Naive thymus-derived CD4-positive, alpha-beta T cell (primary cell): ENCODE measurements around the gene AGXT2. TPM values are rescaled to one million over a fixed set of nuclear protein-coding genes. Genes with fewer than 3 reads are reported as not detected.

ENCODE experiments used
- ATAC-seq: fragments of 150-1000 bp; cut with Tn5 transposase; 2 replicates; pipeline ENCODE4 v1.10.0; 2021; ENCODE audit warnings: mild to moderate bottlenecking, moderate library complexity
- CTCF ChIA-PET: fragments of 350-600 bp; sonication (Branson Sonifier 250); formaldehyde crosslinking; loops from one replicate; lab custom pipeline; 2021; ENCODE audit warnings: antibody characterized with exemption; lab: Charles Lee
- POLR2A ChIA-PET: fragments of 350-600 bp; sonication (Branson Sonifier 250); formaldehyde crosslinking; loops from one replicate; lab custom pipeline; 2021; ENCODE audit warnings: antibody characterized with exemption, inconsistent platforms; lab: Charles Lee
- DNase-seq, 9 donors: peaks; one replicate each; pipeline versions ENCODE4 v3.0.0 to v3.0.0-alpha.2; 2020 to 2022; ENCODE audit warnings: mixed read lengths in 1 of 9
- H3K27ac ChIP-seq: one replicate; pipeline ENCODE4 v1.7.0; 2013; ENCODE audit warnings: mild to moderate bottlenecking, low read depth, low read length, moderate library complexity
- H3K27me3 ChIP-seq, 2 donors: one replicate each; pipeline ENCODE4 v1.7.0; 2013; ENCODE audit warnings: low read length in 2 of 2, mild to moderate bottlenecking in 2 of 2, moderate library complexity in 2 of 2; ENCODE audit not compliant: control insufficient read depth in 2 of 2, insufficient read depth in 2 of 2
- H3K36me3 ChIP-seq, 3 experiments: 1 replicate in 2 of 3; 2 replicates in 1 of 3; pipeline ENCODE4 v1.7.0; 2013; ENCODE audit warnings: low read length in 3 of 3, mild to moderate bottlenecking in 3 of 3, moderate library complexity in 1 of 3; ENCODE audit not compliant: insufficient read depth in 3 of 3, control insufficient read depth in 2 of 3
- H3K4me1 ChIP-seq, 2 donors: one replicate each; pipeline ENCODE4 v1.7.0; 2013; ENCODE audit warnings: low read length in 2 of 2, mild to moderate bottlenecking in 2 of 2, moderate library complexity in 1 of 2; ENCODE audit not compliant: control insufficient read depth in 2 of 2, insufficient read depth in 2 of 2
- H3K4me3 ChIP-seq: 2 replicates; pipeline ENCODE4 v1.7.0; 2013; ENCODE audit warnings: mild to moderate bottlenecking, low read length
- H3K9me3 ChIP-seq, 3 experiments: 1 replicate in 2 of 3; 2 replicates in 1 of 3; pipeline ENCODE4 v1.7.0; 2013; ENCODE audit warnings: low read length in 3 of 3; ENCODE audit not compliant: control insufficient read depth in 2 of 3
- H3K27ac Mint-ChIP-seq, 9 donors: one replicate each; pipeline ENCODE4 v1.8.0; 2020 to 2022; ENCODE audit warnings: mixed read lengths in 9 of 9, mild to moderate bottlenecking in 8 of 9, moderate library complexity in 5 of 9, inconsistent platforms in 2 of 9
- H3K27me3 Mint-ChIP-seq, 5 donors: one replicate each; pipeline ENCODE4 v1.8.0; 2021 to 2022; ENCODE audit warnings: mixed read lengths in 5 of 5, mild to moderate bottlenecking in 1 of 5
- H3K36me3 Mint-ChIP-seq, 5 donors: one replicate each; pipeline ENCODE4 v1.8.0; 2020 to 2022; ENCODE audit warnings: mixed read lengths in 5 of 5, mild to moderate bottlenecking in 3 of 5, inconsistent platforms in 1 of 5
- H3K4me1 Mint-ChIP-seq, 7 donors: one replicate each; pipeline ENCODE4 v1.8.0; 2020 to 2022; ENCODE audit warnings: mixed read lengths in 7 of 7, mild to moderate bottlenecking in 3 of 7, inconsistent platforms in 1 of 7
- H3K4me3 Mint-ChIP-seq, 10 donors: one replicate each; pipeline ENCODE4 v1.8.0; 2020 to 2022; ENCODE audit warnings: mild to moderate bottlenecking in 10 of 10, mixed read lengths in 10 of 10, moderate library complexity in 6 of 10, inconsistent platforms in 2 of 10
- H3K9me3 Mint-ChIP-seq, 11 donors: one replicate each; pipeline ENCODE4 v1.8.0; 2020 to 2022; ENCODE audit warnings: mixed read lengths in 11 of 11, mild to moderate bottlenecking in 4 of 11, inconsistent platforms in 1 of 11, moderate library complexity in 1 of 11
- intact Hi-C, 2 donors: fragments of 100-400 bp; cut with micrococcal nuclease; formaldehyde crosslinking; loops; one replicate each; pipeline ENCODE4 v1.15.1; 2023
- polyA plus RNA-seq, 2 donors: library from polyadenylated mRNA; unstranded; fragments of 300-500 nt; fragmentation: Illumina TruSeq; gene quantifications; one replicate each; pipeline ENCODE4 v1.2.3, GENCODE V29; 2021
- total RNA-seq, 6 experiments: library from RNA in 5 of 6; stranded (reverse) in 5 of 6; gene quantifications; 1 replicate in 5 of 6; 2 replicates in 1 of 6; pipeline ENCODE4 v1.2.3 and lab custom pipeline; 2021 to 2026

Gene AGXT2
- total and polyA plus RNA-seq, 7 experiments from 2014 or later: not detected

GRCh38 chr5:35073160-35073559, 25.4 kb upstream of the AGXT2 start:
- ChIA-PET CTCF (no interaction called here), POLR2A (no interaction called here)
- H3K4me1 Mint-ChIP-seq: no peaks in the 10 kb centered on the region
- H3K4me3 Mint-ChIP-seq: no peak overlapping the region
- ATAC-seq (no peak), DNase-seq (no peak)
- H3K27me3 Mint-ChIP-seq: peaks cover 3 to 35% (median 27%) of the 10 kb centered on the region in 5 donors
- Histone ChIP-seq H3K27me3 (no peaks in the 10 kb centered on the region), H3K27ac (no peak overlapping the region), H3K36me3 (no peaks in the 10 kb centered on the region), H3K4me1 (no peaks in the 10 kb centered on the region), H3K4me3 (no peak overlapping the region), H3K9me3 (no peaks in the 10 kb centered on the region)
- intact Hi-C loops: no loop called here
- H3K27ac Mint-ChIP-seq: no peak overlapping the region
- peaks cover 0 to 8% (median 0%) of the 10 kb centered on the region in 5 donors for H3K36me3 Mint-ChIP-seq
- H3K9me3 Mint-ChIP-seq: peaks cover 0 to 15% (median 3%) of the 10 kb centered on the region in 11 donors

GRCh38 chr5:35069188-35069587, 21.4 kb upstream of the AGXT2 start:
- Mint-ChIP-seq H3K4me3 (no peak overlapping the region), H3K9me3 (peaks cover 0 to 7% (median 0%) of the 10 kb centered on the region in 11 donors), H3K27ac (no peak overlapping the region), H3K36me3 (peaks cover 0 to 3% (median 0%) of the 10 kb centered on the region in 5 donors), H3K4me1 (no peaks in the 10 kb centered on the region), H3K27me3 (peaks cover 5 to 47% (median 34%) of the 10 kb centered on the region in 5 donors)
- ATAC-seq (no peak), DNase-seq (no peak)
- H3K9me3 ChIP-seq: no peaks in the 10 kb centered on the region
- H3K4me1 ChIP-seq: no peaks in the 10 kb centered on the region
- no peak overlapping the region for H3K27ac ChIP-seq
- H3K36me3 ChIP-seq: no peaks in the 10 kb centered on the region
- intact Hi-C loops: no loop called here
- no peaks in the 10 kb centered on the region for H3K27me3 ChIP-seq
- POLR2A ChIA-PET: no interaction called here
- CTCF ChIA-PET: no interaction called here
- H3K4me3 ChIP-seq: no peak overlapping the region

- Histone ChIP-seq H3K36me3 (no peaks in the 10 kb centered on the region), H3K27ac (no peak overlapping the region), H3K4me3 (no peak overlapping the region), H3K27me3 (no peaks in the 10 kb centered on the region), H3K9me3 (no peaks in the 10 kb centered on the region), H3K4me1 (no peaks in the 10 kb centered on the region)
- intact Hi-C loops: no loop called here
- Mint-ChIP-seq H3K36me3 (no peaks in the 10 kb centered on the region), H3K9me3 (no peaks in the 10 kb centered on the region), H3K4me3 (no peak overlapping the region), H3K27ac (no peak overlapping the region), H3K27me3 (peaks cover 7 to 40% (median 26%) of the 10 kb centered on the region in 5 donors), H3K4me1 (no peaks in the 10 kb centered on the region)
- ATAC-seq (no peak), DNase-seq (no peak)
- POLR2A ChIA-PET: no interaction called here
- CTCF ChIA-PET: no interaction called here
Measured at GRCh38 chr5:35067985-35068384, 20.2 kb upstream of the AGXT2 start.

- peaks cover 5 to 40% (median 23%) of the 10 kb centered on the region in 5 donors for H3K27me3 Mint-ChIP-seq
- Histone ChIP-seq H3K36me3 (no peaks in the 10 kb centered on the region), H3K4me1 (no peaks in the 10 kb centered on the region), H3K27me3 (no peaks in the 10 kb centered on the region), H3K9me3 (no peaks in the 10 kb centered on the region), H3K27ac (no peak overlapping the region), H3K4me3 (no peak overlapping the region)
- H3K4me1 Mint-ChIP-seq: no peaks in the 10 kb centered on the region
- ChIA-PET CTCF (no interaction called here), POLR2A (no interaction called here)
- no peaks in the 10 kb centered on the region for H3K9me3 Mint-ChIP-seq
- H3K36me3 Mint-ChIP-seq: no peaks in the 10 kb centered on the region
- H3K27ac Mint-ChIP-seq: no peak overlapping the region
- DNase-seq (no peak), ATAC-seq (no peak)
- intact Hi-C loops: no loop called here
- no peak overlapping the region for H3K4me3 Mint-ChIP-seq
Measured at GRCh38 chr5:35066260-35066795, 18.6 kb upstream of the AGXT2 start.

- intact Hi-C loops: no loop called here
- no peaks in the 10 kb centered on the region for H3K36me3 Mint-ChIP-seq
- Histone ChIP-seq H3K4me1 (no peaks in the 10 kb centered on the region), H3K27ac (no peak overlapping the region), H3K4me3 (no peak overlapping the region), H3K27me3 (no peaks in the 10 kb centered on the region), H3K9me3 (no peaks in the 10 kb centered on the region), H3K36me3 (no peaks in the 10 kb centered on the region)
- ChIA-PET POLR2A (no interaction called here), CTCF (no interaction called here)
- no peak overlapping the region for H3K4me3 Mint-ChIP-seq
- ATAC-seq (no peak), DNase-seq (no peak)
- peaks cover 0 to 38% (median 23%) of the 10 kb centered on the region in 5 donors for H3K27me3 Mint-ChIP-seq
- no peak overlapping the region for H3K27ac Mint-ChIP-seq
- H3K4me1 Mint-ChIP-seq: no peaks in the 10 kb centered on the region
- H3K9me3 Mint-ChIP-seq: no peaks in the 10 kb centered on the region
Measured at GRCh38 chr5:35063414-35063813, 15.7 kb upstream of the AGXT2 start.

GRCh38 chr5:35061211-35061770, 13.5 kb upstream of the AGXT2 start:
- Histone ChIP-seq H3K4me1 (no peaks in the 10 kb centered on the region), H3K9me3 (no peaks in the 10 kb centered on the region), H3K27me3 (no peaks in the 10 kb centered on the region), H3K36me3 (no peaks in the 10 kb centered on the region), H3K27ac (no peak overlapping the region), H3K4me3 (no peak overlapping the region)
- intact Hi-C loops: no loop called here
- peaks cover 0 to 22% (median 21%) of the 10 kb centered on the region in 5 donors for H3K27me3 Mint-ChIP-seq
- DNase-seq (no peak), ATAC-seq (no peak)
- no peaks in the 10 kb centered on the region for H3K9me3 Mint-ChIP-seq
- no peaks in the 10 kb centered on the region for H3K4me1 Mint-ChIP-seq
- H3K36me3 Mint-ChIP-seq: no peaks in the 10 kb centered on the region
- ChIA-PET CTCF (no interaction called here), POLR2A (no interaction called here)
- no peak overlapping the region for H3K27ac Mint-ChIP-seq
- H3K4me3 Mint-ChIP-seq: no peak overlapping the region

- no peaks in the 10 kb centered on the region for H3K36me3 ChIP-seq
- H3K4me1 Mint-ChIP-seq: no peaks in the 10 kb centered on the region
- ChIA-PET CTCF (no interaction called here), POLR2A (no interaction called here)
- no peak for ATAC-seq
- H3K4me1 ChIP-seq: no peaks in the 10 kb centered on the region
- no peaks in the 10 kb centered on the region for H3K9me3 ChIP-seq
- H3K27ac Mint-ChIP-seq: no peak overlapping the region
- no peak overlapping the region for H3K27ac ChIP-seq
- H3K9me3 Mint-ChIP-seq: no peaks in the 10 kb centered on the region
- intact Hi-C loops: no loop called here
- H3K4me3 Mint-ChIP-seq: no peak overlapping the region
- peaks cover 0 to 22% (median 11%) of the 10 kb centered on the region in 5 donors for H3K27me3 Mint-ChIP-seq
- no peaks in the 10 kb centered on the region for H3K36me3 Mint-ChIP-seq
- no peaks in the 10 kb centered on the region for H3K27me3 ChIP-seq
- no peak overlapping the region for H3K4me3 ChIP-seq
- no peak for DNase-seq
Measured at GRCh38 chr5:35060236-35060635, 12.5 kb upstream of the AGXT2 start.
